ENCODE measurements around the gene KCNA4. TPM values are rescaled to one million over a fixed set of nuclear protein-coding genes. Genes with fewer than 3 reads are reported as not detected.

Gene KCNA4
- total RNA-seq, 6 donors from 2014 or later = under 0.01 to 2.9 (median 0.90) TPM

GRCh38 chr11:30002157-30002785, 14.6 kb downstream of the KCNA4 start:
- Histone ChIP-seq H3K36me3 (no peaks in the 10 kb centered on the region), H3K4me1 (no peaks in the 10 kb centered on the region), H3K27me3 (no peaks in the 10 kb centered on the region), H3K27ac (no peak overlapping the region), H3K4me3 (no peak overlapping the region), H3K9me3 (no peaks in the 10 kb centered on the region)
- TF ChIP-seq, protein P1, sequence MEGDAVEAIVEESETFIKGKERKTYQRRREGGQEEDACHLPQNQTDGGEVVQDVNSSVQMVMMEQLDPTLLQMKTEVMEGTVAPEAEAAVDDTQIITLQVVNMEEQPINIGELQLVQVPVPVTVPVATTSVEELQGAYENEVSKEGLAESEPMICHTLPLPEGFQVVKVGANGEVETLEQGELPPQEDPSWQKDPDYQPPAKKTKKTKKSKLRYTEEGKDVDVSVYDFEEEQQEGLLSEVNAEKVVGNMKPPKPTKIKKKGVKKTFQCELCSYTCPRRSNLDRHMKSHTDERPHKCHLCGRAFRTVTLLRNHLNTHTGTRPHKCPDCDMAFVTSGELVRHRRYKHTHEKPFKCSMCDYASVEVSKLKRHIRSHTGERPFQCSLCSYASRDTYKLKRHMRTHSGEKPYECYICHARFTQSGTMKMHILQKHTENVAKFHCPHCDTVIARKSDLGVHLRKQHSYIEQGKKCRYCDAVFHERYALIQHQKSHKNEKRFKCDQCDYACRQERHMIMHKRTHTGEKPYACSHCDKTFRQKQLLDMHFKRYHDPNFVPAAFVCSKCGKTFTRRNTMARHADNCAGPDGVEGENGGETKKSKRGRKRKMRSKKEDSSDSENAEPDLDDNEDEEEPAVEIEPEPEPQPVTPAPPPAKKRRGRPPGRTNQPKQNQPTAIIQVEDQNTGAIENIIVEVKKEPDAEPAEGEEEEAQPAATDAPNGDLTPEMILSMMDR (IDR thresholded peaks at IDR 0.05) = no peak
- TF ChIP-seq POLR2AphosphoS5 (IDR thresholded peaks at IDR 0.05) (no peak), EP300 (IDR thresholded peaks at IDR 0.05) (no peak), POLR2A (IDR thresholded peaks at IDR 0.05) (no peak)
- DNase-seq (no peak), ATAC-seq (ENCODE audit: low FRiP score in 2 of 2) (no peak)
- WGBS, 2 donors = 41 to 55% methylated on average over 4 of the region's 4 CpGs

- 60 to 64% methylated on average over 5 of the region's 5 CpGs for WGBS, 2 donors
- H3K4me1 ChIP-seq = no peaks in the 10 kb centered on the region
Measured at GRCh38 chr11:30000986-30001750, 15.7 kb downstream of the KCNA4 start.

GRCh38 chr11:29996016-29996415, 20.8 kb downstream of the KCNA4 start:
- WGBS, 2 donors = 80% methylated on average over 1 of the region's 1 CpG
- TF ChIP-seq, protein P1 (IDR thresholded peaks at IDR 0.05) = no peak
- no peak for TF ChIP-seq EP300 (IDR thresholded peaks at IDR 0.05)
- TF ChIP-seq POLR2A (IDR thresholded peaks at IDR 0.05) = no peak
- no peak for TF ChIP-seq POLR2AphosphoS5 (IDR thresholded peaks at IDR 0.05)
- H3K27ac ChIP-seq = no peak overlapping the region
- H3K36me3 ChIP-seq = no peaks in the 10 kb centered on the region
- H3K9me3 ChIP-seq = peaks cover 0 to 4% (median 0%) of the 10 kb centered on the region in 4 donors
- H3K27me3 ChIP-seq = no peaks in the 10 kb centered on the region
- no peak overlapping the region for H3K4me3 ChIP-seq
- DNase-seq (no peak), ATAC-seq (ENCODE audit: low FRiP score in 2 of 2) (no peak)
- H3K4me1 ChIP-seq = no peaks in the 10 kb centered on the region

More at GRCh38 chr11:30000986-30001750, 15.7 kb downstream of the KCNA4 start:
- DNase-seq = no peak
- Histone ChIP-seq H3K27ac (no peak overlapping the region), H3K9me3 (no peaks in the 10 kb centered on the region), H3K4me3 (no peak overlapping the region), H3K36me3 (no peaks in the 10 kb centered on the region), H3K27me3 (no peaks in the 10 kb centered on the region)
- ATAC-seq (ENCODE audit: low FRiP score in 2 of 2) = no peak
- TF ChIP-seq POLR2AphosphoS5 (IDR thresholded peaks at IDR 0.05) (no peak), EP300 (IDR thresholded peaks at IDR 0.05) (no peak), POLR2A (IDR thresholded peaks at IDR 0.05) (no peak)
- TF ChIP-seq, protein P1 (IDR thresholded peaks at IDR 0.05) = no peak

DNA sequence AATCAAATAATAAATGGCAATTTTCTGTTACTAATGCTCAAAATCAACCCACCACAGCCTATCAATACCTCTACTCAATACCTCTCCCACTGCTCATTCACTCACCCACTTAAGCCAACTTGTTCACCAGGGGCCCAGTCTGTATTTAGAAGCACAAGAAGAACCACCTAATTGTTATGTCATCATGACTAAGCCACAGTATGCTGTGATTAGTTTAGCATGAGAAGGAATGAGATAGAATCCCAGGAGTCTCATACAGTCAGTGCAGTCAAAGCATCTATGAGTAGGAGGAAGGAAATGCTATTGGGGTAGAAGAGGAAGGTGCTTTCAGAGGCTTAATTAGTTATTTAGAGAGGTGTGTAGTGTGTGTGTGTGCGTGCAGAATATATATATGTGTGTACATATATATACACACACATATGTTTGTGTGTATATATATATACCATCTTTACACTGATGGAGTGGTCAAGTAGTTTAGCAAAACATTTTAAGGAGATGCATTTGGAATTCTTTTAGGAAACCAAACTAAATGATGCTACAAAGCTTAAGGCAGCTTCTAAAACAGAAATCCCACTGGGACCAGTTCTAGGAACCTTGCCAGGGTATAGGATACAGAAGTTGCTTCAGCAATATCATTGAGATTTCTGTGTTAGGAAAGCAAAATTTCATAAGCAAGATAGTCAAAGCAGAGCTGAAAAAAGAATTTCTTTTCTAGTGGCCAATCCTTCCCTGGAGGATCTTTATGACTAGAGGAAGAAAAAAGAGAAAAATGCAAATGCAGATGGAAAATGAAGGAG, 27.5 kb downstream of the KCNA4 start:
- DNase-seq (no peak), ATAC-seq (ENCODE audit: low FRiP score in 2 of 2) (no peak)
- Histone ChIP-seq H3K27me3 (no peaks in the 10 kb centered on the region), H3K36me3 (no peaks in the 10 kb centered on the region), H3K27ac (no peak overlapping the region), H3K4me1 (no peaks in the 10 kb centered on the region), H3K4me3 (no peak overlapping the region), H3K9me3 (peaks cover 0 to 4% (median 0%) of the 10 kb centered on the region in 4 donors)
- no peak for TF ChIP-seq POLR2AphosphoS5 (IDR thresholded peaks at IDR 0.05)
- 76 to 93% methylated on average over 1 of the region's 1 CpG for WGBS, 2 donors

DNA sequence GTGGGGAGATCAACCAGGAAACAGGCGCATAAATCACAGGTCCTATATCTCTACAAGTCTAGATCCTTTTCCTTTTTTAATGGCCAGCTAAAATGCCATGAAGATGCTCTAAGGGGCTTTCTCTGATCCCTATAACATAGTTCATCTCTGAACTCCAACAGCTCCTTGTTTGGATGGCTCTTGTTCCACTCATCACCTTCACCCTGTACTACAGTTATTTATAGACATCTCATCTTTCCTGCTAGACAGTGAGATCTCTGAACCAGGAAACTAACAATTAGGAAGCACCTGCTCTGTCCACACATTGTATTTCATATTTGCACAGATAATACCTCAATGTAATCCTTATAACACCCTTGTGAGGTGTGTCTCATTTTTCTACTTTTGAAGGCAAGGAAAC, 31.6 kb downstream of the KCNA4 start:
- no peaks in the 10 kb centered on the region for H3K9me3 ChIP-seq
- no peaks in the 10 kb centered on the region for H3K4me1 ChIP-seq
- H3K36me3 ChIP-seq = no peaks in the 10 kb centered on the region
- H3K27me3 ChIP-seq = no peaks in the 10 kb centered on the region
- DNase-seq (no peak), ATAC-seq (ENCODE audit: low FRiP score in 2 of 2) (no peak)
- TF ChIP-seq POLR2A (IDR thresholded peaks at IDR 0.05) = no peak
- no peak overlapping the region for H3K4me3 ChIP-seq
- 91 to 100% methylated on average over 1 of the region's 1 CpG for WGBS, 2 donors
- no peak overlapping the region for H3K27ac ChIP-seq

All from upper lobe of left lung (tissue), 6 donors.